Gastrocnemius medialis (tissue), 4 donors: ENCODE data around the gene JSRP1. TPM values are rescaled to one million over a fixed set of nuclear protein-coding genes. Genes with fewer than 3 reads are reported as not detected.

Experiments used
- ATAC-seq, 2 donors: fragments of 150-250 bp; one replicate each; pipeline ENCODE4 v1.9.1; 2016
- DNase-seq, 2 donors: peaks; one replicate each; pipeline ENCODE4 v3.0.0-alpha.2; 2019
- H3K27ac ChIP-seq, 4 donors: fragments of 200-600 bp; sonication (generic); 1 replicate in 1 of 4; 2 replicates in 3 of 4; pipeline ENCODE4 v1.5.1; 2016 to 2018; ENCODE audit warnings: mild to moderate bottlenecking in 2 of 4, moderate library complexity in 1 of 4
- H3K27me3 ChIP-seq, 3 donors: fragments of 200-600 bp; sonication (generic) in 2 of 3; 1 replicate in 1 of 3; 2 replicates in 2 of 3; pipeline versions ENCODE4 v1.5.1 to v1.6.0; 2016 to 2019; ENCODE audit warnings: mild to moderate bottlenecking in 1 of 3, moderate library complexity in 1 of 3
- H3K36me3 ChIP-seq, 2 donors: fragments of 200-600 bp; sonication (generic) in 1 of 2; one replicate each; pipeline ENCODE4 v1.5.1; 2017 to 2018
- H3K4me1 ChIP-seq, 2 donors: fragments of 200-600 bp; sonication (generic) in 1 of 2; one replicate each; pipeline ENCODE4 v1.5.1; 2016 to 2017; ENCODE audit warnings: mild to moderate bottlenecking in 2 of 2
- H3K4me3 ChIP-seq, 4 donors: fragments of 200-600 bp; sonication (generic) in 3 of 4; 1 replicate in 1 of 4; 2 replicates in 3 of 4; pipeline ENCODE4 v1.5.1; 2016 to 2019; ENCODE audit warnings: mild to moderate bottlenecking in 2 of 4
- H3K9me3 ChIP-seq, 3 donors: fragments of 200-600 bp; sonication (generic) in 2 of 3; 1 replicate in 1 of 3; 2 replicates in 2 of 3; pipeline ENCODE4 v1.5.1; 2016 to 2019
- POLR2A ChIP-seq, 2 donors: fragments of 450-650 bp; IDR thresholded peaks; one replicate each; pipeline ENCODE4 v1.6.1; 2017; ENCODE audit warnings: antibody characterized with exemption in 2 of 2, mild to moderate bottlenecking in 2 of 2, moderate library complexity in 2 of 2
- in situ Hi-C, 4 donors: fragments of 200-750 bp; cut with MboI; loops; one replicate each; pipeline versions ENCODE4 v1.15.0 to v1.8.0; 2017; ENCODE audit warnings: low sequenced_read_pairs in 4 of 4
- intact Hi-C: fragments of 100-400 bp; cut with DNase I; formaldehyde crosslinking; loops from one replicate; pipeline ENCODE4 v1.15.1; 2023; ENCODE audit warnings: low total_unique reads
- total RNA-seq, 4 donors: library from RNA; depleted of rRNA; stranded (reverse); fragments of >200 nt; gene quantifications; one replicate each; pipeline versions ENCODE4 v1.1.0 to v1.2.3, GENCODE V29; 2016
- TF ChIP-seq, protein P1 (sequence below), 5 experiments: fragments of 450-650 bp in 3 of 5; fragments of 200-600 bp in 2 of 5; sonication (generic) in 2 of 5; IDR thresholded peaks in 4 of 5; conservative IDR thresholded peaks in 1 of 5; 1 replicate in 4 of 5; 2 replicates in 1 of 5; pipeline ENCODE4 v1.5.1; 2016 to 2019; ENCODE audit warnings: antibody characterized with exemption in 5 of 5, mild to moderate bottlenecking in 3 of 5, moderate library complexity in 3 of 5

The JSRP1 gene
- total RNA-seq, 4 donors from 2014 or later, result 152 to 383 (median 303) TPM

DNA sequence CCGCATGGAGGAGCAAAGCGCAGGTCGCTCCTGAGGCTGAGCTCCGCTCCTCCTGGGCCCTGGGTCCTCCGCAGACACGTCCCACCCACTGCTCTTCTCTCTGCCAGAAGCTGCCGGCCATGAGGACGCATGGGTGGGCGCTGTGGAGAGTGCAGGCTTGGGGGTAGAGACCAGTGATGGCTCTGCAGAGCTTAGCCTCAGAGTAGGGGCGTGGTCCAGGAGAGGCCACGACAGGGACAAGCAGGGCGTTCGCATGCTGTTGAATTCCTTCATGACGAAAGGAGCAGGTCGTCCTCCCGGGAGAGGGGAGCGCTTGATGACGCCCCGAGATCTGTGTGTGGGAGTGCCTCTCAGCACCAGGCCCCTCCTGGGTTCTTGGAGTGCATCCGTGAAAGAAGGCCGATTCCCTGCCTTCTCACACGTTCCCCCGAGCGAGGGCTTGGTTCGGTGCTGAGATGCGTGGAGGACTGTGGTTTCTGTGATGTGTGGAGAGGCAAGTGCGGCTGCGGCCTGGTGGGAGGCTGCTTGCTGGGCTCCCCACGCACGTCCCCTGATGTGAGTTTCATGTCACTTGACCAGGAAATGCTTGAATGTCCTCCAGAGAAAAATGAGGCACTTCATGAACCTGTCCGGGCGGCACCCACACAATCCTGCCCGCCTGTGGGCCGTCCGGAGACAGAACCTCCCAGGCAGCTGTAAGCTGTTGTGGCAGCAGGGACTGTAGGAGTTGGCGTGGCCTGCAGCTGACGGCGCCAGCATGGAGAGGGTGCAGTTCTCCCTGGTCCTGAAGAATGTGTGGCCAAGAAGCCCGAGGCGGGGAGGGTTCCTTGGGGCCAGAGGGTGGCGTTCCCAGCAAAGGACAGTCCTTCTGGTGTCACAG lies 15.1 kb downstream of the JSRP1 start:
- peak overlapping the region in 2 of 4 donors; percentile 53 to 55 for H3K4me3 ChIP-seq
- peak in 1 of 2 donors; percentile 4 for ATAC-seq
- H3K9me3 ChIP-seq, result no peaks in the 10 kb centered on the region
- no peak for TF ChIP-seq POLR2A (IDR thresholded peaks at IDR 0.05)
- TF ChIP-seq, protein P1, sequence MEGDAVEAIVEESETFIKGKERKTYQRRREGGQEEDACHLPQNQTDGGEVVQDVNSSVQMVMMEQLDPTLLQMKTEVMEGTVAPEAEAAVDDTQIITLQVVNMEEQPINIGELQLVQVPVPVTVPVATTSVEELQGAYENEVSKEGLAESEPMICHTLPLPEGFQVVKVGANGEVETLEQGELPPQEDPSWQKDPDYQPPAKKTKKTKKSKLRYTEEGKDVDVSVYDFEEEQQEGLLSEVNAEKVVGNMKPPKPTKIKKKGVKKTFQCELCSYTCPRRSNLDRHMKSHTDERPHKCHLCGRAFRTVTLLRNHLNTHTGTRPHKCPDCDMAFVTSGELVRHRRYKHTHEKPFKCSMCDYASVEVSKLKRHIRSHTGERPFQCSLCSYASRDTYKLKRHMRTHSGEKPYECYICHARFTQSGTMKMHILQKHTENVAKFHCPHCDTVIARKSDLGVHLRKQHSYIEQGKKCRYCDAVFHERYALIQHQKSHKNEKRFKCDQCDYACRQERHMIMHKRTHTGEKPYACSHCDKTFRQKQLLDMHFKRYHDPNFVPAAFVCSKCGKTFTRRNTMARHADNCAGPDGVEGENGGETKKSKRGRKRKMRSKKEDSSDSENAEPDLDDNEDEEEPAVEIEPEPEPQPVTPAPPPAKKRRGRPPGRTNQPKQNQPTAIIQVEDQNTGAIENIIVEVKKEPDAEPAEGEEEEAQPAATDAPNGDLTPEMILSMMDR (IDR thresholded peaks at IDR 0.05 in 4 of 5, conservative IDR thresholded peaks at IDR 0.05 in 1 of 5), result no peak
- H3K36me3 ChIP-seq, result peaks cover 0 to 30% of the 10 kb centered on the region in 2 donors
- peak overlapping the region; percentile 91 to 98 (median 96) for H3K27ac ChIP-seq
- intact Hi-C loops (no loop called here), in situ Hi-C loops (no loop called here)
- H3K4me1 ChIP-seq, result peaks cover 44 to 62% of the 10 kb centered on the region in 2 donors
- DNase-seq, result no peak
- H3K27me3 ChIP-seq, result no peaks in the 10 kb centered on the region

DNA sequence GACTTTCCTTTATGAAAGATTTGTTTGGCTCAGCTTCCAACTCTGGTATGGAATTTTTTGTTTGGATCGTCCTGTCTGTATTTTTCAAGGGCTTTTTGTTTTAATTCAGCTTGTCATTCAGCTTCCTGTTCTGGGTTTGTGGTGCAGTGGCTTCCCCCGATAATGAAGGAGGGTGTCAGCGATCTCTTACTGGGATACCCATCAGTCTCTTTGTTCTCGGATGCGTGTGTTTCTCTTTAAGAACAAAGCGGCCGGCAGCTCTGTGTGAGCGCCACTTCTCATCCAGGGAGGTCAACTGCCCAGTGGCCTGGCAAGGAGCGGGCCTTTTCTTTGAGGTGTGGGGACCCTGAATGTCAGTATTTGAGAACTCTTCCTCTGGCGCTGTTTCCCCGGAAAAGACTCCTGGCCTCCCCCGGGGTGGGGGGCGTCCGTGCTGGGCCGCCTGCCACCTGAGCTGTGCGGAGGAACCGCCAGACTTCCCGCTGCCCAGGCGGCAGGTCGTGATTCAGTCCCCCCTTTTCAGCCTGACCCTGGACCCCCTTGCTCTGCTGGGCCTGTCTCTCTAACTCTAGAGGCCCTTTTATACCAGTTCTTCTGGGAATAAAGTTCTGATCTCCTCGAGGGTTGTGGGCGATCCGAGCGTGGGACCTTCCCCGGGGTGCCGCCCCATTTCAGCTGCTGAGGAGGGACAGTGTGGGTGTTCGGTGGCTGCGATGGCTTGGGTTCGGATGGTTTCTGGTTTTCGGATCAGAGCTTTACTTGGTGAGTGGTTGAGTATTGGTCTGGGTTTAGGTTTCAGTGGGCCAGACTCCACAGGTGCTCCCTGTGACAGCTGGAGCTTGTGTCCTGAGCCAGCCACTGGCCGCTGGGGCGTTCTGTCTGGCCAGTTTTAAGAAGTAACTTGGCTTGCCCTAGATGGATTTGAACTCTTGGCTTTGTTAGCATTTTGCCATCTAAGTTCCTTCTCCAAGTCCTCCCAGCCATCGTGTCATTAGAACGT lies 16.1 kb downstream of the JSRP1 start:
- TF ChIP-seq POLR2A (IDR thresholded peaks at IDR 0.05), result no peak
- TF ChIP-seq, protein P1 (IDR thresholded peaks at IDR 0.05 in 4 of 5, conservative IDR thresholded peaks at IDR 0.05 in 1 of 5), result no peak
- Histone ChIP-seq H3K4me3 (peak overlapping the region; percentile 43 to 55 (median 54)), H3K27ac (peak overlapping the region; percentile 91 to 98 (median 96)), H3K9me3 (no peaks in the 10 kb centered on the region), H3K36me3 (peaks cover 0 to 19% of the 10 kb centered on the region in 2 donors), H3K4me1 (peaks cover 47 to 69% of the 10 kb centered on the region in 2 donors), H3K27me3 (no peaks in the 10 kb centered on the region)
- in situ Hi-C loops (loop anchor here in 2 of 4 donors (5.0 to 10.0 kb wide), 2 partner anchors 37 to 85 kb away; partner anchors contain the start of gene AP3D1 (in 1 of the 2)), intact Hi-C loops (no loop called here)
- DNase-seq, result peak in 1 of 2 donors; percentile 73
- ATAC-seq, result peak in 1 of 2 donors; percentile 26

DNA sequence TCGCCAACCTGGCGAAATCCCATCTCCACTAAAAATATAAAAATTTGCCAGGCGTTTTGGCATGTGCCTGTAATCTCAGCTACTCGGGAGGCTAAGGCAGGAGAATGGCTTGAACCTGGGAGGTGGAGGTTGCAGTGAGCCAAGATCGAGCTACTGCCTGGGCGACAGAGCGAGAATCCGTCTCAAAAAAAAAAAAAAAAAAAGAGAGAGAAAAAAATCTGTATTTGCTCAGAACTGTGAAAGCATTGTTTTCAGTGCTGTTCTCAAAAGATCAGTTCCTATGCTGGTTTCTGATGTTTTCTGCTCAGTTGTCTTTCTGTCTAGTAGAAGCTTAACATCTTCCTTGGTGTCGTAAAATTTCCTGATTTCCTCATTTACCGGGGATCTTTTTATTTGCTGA lies 17.0 kb downstream of the JSRP1 start:
- peaks cover 0 to 10% of the 10 kb centered on the region in 2 donors for H3K36me3 ChIP-seq
- ATAC-seq (no peak), DNase-seq (no peak)
- H3K27me3 ChIP-seq, result no peaks in the 10 kb centered on the region
- H3K27ac ChIP-seq, result peak overlapping the region; percentile 91 to 98 (median 96)
- no peaks in the 10 kb centered on the region for H3K9me3 ChIP-seq
- H3K4me1 ChIP-seq, result peaks cover 55 to 74% of the 10 kb centered on the region in 2 donors
- in situ Hi-C loops (loop anchor here in 2 of 4 donors (5.0 to 10.0 kb wide), 2 partner anchors 38 to 84 kb away; partner anchors contain the start of gene AP3D1 (in 1 of the 2)), intact Hi-C loops (no loop called here)
- H3K4me3 ChIP-seq, result peak overlapping the region in 3 of 4 donors; percentile 43 to 55 (median 53)
- no peak for TF ChIP-seq POLR2A (IDR thresholded peaks at IDR 0.05)
- TF ChIP-seq, protein P1 (IDR thresholded peaks at IDR 0.05 in 4 of 5, conservative IDR thresholded peaks at IDR 0.05 in 1 of 5), result no peak

DNA sequence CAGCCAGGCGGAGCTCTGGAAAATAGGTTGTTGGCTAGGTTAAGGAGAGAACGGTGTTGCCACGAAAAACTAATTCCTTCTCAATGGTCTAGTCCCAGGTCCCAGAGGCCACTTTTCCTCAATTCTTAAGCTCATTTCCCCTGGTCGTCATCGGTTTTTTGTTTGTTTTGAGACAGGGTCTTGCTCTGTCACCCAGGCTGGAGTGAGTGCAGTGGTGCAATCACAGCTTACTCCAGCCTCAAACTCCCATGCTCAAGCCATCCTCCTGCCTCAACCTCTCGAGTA lies 18.4 kb downstream of the JSRP1 start:
- H3K36me3 ChIP-seq, result peaks cover 0 to 9% of the 10 kb centered on the region in 2 donors
- intact Hi-C loops (no loop called here), in situ Hi-C loops (loop anchor here in 2 of 4 donors (5.0 to 10.0 kb wide), 2 partner anchors 39 to 83 kb away; partner anchors contain the start of gene AP3D1 (in 1 of the 2))
- H3K27ac ChIP-seq, result peak overlapping the region; percentile 94 to 98 (median 97)
- peak overlapping the region; percentile 67 to 94 (median 86) for H3K4me3 ChIP-seq
- H3K9me3 ChIP-seq, result no peaks in the 10 kb centered on the region
- peaks cover 56 to 71% of the 10 kb centered on the region in 2 donors for H3K4me1 ChIP-seq
- no peak for DNase-seq
- no peak for TF ChIP-seq POLR2A (IDR thresholded peaks at IDR 0.05)
- TF ChIP-seq, protein P1 (IDR thresholded peaks at IDR 0.05 in 4 of 5, conservative IDR thresholded peaks at IDR 0.05 in 1 of 5), result no peak
- ATAC-seq, result no peak
- no peaks in the 10 kb centered on the region for H3K27me3 ChIP-seq
